Kidney tubule cell (primary cell): ENCODE data around the gene MIEN1.
"Not testable (repeated sequence)": the region's sequence is repeated elsewhere in the genome, so short reads cannot be mapped to it uniquely, and the experiment has no call there.

Source experiments
- DNase-seq: peaks from one replicate; pipeline ENCODE4 v3.0.0-alpha.2; 2018; ENCODE audit warnings: low spot score

MIEN1 gene, protein sequence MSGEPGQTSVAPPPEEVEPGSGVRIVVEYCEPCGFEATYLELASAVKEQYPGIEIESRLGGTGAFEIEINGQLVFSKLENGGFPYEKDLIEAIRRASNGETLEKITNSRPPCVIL

DNA sequence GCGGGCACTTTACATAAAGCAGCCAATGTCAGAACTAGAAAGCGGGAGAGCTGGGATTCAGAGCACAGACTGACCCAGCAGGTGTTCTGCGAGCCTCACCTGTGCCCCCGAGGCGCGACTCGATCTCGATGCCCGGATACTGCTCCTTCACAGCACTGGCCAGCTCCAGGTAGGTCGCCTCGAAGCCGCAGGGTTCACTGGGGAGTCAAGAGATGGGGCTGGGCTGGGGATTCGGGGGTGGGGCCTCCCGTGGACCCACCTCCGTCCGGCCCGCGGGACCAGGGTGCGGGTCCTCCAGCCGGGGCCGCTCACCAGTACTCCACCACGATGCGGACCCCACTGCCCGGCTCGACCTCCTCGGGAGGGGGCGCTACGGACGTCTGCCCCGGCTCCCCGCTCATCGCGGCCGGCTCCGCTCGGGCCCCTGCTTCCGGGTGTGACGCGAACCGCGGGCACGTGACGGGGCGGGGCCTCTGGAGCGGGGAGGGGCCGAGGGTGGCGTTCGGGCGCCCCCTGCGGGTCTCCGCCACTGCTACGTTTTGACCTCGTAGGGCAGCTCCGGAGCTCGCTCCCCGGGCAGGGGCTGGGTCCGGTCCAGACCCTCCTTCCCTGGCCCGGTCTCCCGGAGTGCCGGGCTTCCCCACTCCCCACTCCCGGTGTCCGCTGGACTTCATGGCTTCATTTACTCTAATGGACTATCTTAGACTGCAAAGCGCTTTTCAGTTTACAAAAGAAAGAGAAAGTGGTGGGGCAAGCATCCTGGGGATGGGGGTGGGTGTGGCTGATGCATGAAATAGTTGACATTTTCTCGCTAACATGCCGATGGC lies at the start of gene MIEN1:
TSS of gene MIEN1 (minus strand) at position 438 of the 827 bp plus-strand sequence. CDS start at position 401, 37 bp downstream.
- peak; percentile 88 for DNase-seq

GRCh38 chr17:39777534-39778365 lies 47.4 kb upstream of the MIEN1 start:
- no peak for DNase-seq

- no peak for DNase-seq
Measured at GRCh38 chr17:39776252-39776651, 45.9 kb upstream of the MIEN1 start.

GRCh38 chr17:39775031-39775430 lies 44.7 kb upstream of the MIEN1 start:
- DNase-seq = no peak

GRCh38 chr17:39774047-39774446 lies 43.7 kb upstream of the MIEN1 start:
- no peak for DNase-seq

GRCh38 chr17:39772987-39773934 lies 42.9 kb upstream of the MIEN1 start:
- no peak for DNase-seq

- no peak for DNase-seq
Measured at GRCh38 chr17:39772415-39772814, 42.1 kb upstream of the MIEN1 start.

GRCh38 chr17:39769974-39770587 lies 39.7 kb upstream of the MIEN1 start:
- peak; percentile 70 for DNase-seq

- DNase-seq = no peak
Measured at GRCh38 chr17:39767147-39767546, 36.8 kb upstream of the MIEN1 start.

DNA sequence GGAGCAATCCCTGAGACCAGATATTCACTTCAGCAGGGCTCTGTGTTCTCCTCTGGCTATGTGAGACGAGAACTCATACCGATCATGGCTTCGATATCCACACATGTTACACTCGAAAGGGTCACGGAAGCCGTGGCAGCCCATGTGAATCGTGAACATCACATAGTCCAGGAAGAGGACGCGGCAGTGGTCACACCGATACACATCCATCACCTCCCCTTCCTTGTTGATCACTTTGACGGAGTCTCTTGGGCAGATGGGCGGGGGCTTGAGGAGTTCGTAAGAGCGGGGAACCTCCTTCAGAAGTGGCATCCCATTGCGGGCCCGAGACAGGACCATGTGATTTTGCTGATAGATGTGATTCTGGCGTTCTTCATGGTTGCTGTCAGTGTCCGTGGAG lies 35.4 kb upstream of the MIEN1 start:
- no peak for DNase-seq

DNA sequence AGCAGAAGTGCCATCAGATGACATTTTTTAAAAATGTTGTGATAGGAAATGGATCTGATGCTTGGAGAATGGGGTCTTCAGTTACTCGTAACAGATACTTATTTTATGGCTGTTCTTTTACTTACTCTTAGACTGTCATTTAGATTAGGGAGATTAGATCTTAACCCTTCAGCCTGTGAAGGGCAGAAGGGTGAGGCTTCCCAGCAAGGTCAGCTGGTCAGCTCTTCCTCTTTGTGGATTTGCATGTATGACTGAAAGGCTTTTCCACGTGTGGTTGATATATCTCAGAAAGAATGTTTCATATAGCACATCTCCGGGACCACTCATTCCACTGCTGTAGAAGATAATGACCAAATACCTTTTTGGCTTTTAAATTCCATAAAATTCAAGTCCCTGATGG lies 34.8 kb upstream of the MIEN1 start:
- no peak for DNase-seq

- DNase-seq = not testable (repeated sequence)
Measured at GRCh38 chr17:39764171-39764570, 33.8 kb upstream of the MIEN1 start.

GRCh38 chr17:39763051-39763820 lies 32.9 kb upstream of the MIEN1 start:
- peak; percentile 31 for DNase-seq

- no peak for DNase-seq
Measured at GRCh38 chr17:39761861-39762496, 31.6 kb upstream of the MIEN1 start.

- DNase-seq = no peak
Measured at GRCh38 chr17:39759204-39759603, 28.9 kb upstream of the MIEN1 start.

DNA sequence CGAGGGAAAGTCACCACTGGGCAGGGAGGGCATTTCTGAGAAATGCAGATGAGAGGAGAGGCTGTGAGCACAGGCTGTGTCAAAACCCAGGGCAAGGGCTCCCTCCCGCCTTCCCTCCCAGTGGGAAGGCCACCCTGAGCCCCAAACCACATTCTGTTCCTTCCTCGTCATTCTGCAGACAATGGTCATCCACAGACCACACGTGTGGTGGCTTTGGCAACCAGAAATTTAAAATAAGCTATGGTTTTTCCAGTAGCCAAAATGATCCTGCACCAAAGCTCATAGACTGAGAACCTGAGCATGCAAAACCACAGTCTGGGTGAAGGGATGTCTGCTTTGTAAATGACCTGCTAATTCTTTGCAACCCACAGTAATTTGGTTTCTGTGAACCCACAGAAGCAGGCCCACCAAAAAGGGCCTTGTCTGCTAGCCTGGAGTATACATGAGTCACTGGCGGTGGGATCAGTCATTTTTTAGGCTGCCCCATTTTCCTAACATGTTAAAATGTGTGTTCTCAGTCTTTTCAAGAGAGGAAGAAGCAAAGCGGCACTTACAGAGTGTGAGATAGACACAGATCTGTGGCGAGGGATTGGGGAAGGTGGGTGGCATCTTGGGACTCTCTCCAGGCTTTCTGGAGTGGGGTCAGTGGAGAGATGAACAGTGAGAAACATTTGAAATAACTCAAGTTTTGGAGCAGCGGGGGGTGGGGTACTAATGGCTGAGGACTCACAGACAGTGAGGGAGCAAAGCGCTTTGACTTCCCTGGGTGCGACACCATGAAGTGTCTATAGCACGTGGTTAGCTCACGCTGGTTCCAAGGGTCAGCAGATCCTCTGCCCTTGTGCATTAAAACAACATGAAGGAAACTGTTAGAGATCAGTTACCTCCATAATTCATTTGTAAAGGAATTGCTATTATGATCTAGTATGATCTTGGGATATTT lies 27.9 kb upstream of the MIEN1 start:
- DNase-seq = no peak

DNA sequence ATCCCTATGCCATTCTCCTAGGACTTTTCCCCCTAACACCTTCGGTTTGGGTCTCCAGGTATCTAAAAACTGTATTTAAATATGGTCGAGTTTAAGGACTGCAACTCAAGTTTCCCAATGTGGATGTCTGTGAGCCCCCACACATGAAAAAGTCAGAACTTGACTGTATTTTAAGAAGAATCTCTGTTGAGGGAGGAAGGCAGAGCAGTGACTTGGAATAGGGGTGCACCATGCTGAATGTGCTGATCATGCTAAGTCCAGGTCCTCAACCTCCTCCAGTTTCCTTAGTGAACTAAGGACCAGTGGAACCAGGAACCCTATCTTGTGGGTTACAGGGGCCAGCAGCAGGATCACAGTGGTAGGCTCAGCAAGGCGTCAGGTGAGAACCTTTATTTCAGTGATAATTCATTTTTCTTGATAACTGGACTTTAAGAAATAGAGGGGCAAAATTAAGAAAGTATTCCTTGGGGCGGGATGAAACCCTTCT lies 26.9 kb upstream of the MIEN1 start:
- no peak for DNase-seq

GRCh38 chr17:39756380-39757079 lies 26.2 kb upstream of the MIEN1 start:
- DNase-seq = no peak
